ENCODE results near the gene PHLPP1. TPM values are rescaled to one million over a fixed set of nuclear protein-coding genes. Genes with fewer than 3 reads are reported as not detected.

Gene PHLPP1
- total RNA-seq, 1 experiment from 2014 or later: 39.9 TPM

DNA sequence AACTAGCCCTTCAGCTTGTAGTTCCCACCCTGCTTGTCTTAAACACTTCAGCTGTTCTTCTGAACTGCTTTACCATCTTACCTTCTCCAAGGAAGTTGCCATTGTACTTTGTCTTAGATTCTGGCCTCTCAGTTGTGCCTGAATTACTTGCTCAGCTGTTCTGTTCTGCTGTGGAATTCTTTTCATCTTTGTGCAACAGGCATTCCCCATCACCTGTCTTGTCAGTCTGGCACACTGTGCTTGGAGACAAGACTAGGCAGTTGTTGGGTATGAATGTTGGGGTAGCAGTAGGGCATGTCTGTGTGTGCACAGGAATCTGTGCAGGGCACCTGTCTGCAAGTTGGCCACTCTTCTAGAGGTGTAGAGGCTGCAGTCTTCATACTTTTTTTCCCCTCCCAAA is 38.7 kb downstream of the PHLPP1 start:
- H2BK5ac ChIP-seq (ENCODE audit: insufficient read length, low read length): no peak overlapping the region
- peaks cover 30% of the 10 kb centered on the region; the same call in 1 of the 2 replicates for H3K4me1 ChIP-seq (ENCODE audit: insufficient read depth, low read length)
- peaks cover 3 to 4% of the 10 kb centered on the region in 2 experiments; a peak in 4 of 5 replicates for H3K9me3 Mint-ChIP-seq
- no peak overlapping the region for H2BK20ac ChIP-seq (ENCODE audit: low read depth, low read length, poor library complexity, severe bottlenecking)
- H3K23me2 ChIP-seq (ENCODE audit: insufficient read length, low read depth, low read length, poor library complexity, severe bottlenecking): no peaks in the 10 kb centered on the region
- no peak overlapping the region for H4K8ac ChIP-seq (replicated peaks; ENCODE audit: insufficient read length, low read depth, low read length)
- H3K18ac ChIP-seq (ENCODE audit: insufficient read length, low read depth, low read length): no peak overlapping the region
- H3K36me3 Mint-ChIP-seq (ENCODE audit: insufficient read depth in 1 of 3, low read depth in 3 of 3): peaks cover 5 to 14% (median 13%) of the 10 kb centered on the region in 3 experiments; a peak in 6 of 7 replicates
- no peak overlapping the region for H2BK15ac ChIP-seq (ENCODE audit: low read depth, low read length)
- DNase-seq: no peak
- peaks cover 51% of the 10 kb centered on the region; the same call in 1 of the 2 replicates for H3K79me2 ChIP-seq (ENCODE audit: insufficient read depth, low read length)
- H3K27ac ChIP-seq (ENCODE audit: insufficient read length, low read depth, low read length): no peak overlapping the region
- H3K9ac ChIP-seq (ENCODE audit: extremely low read depth, insufficient read length, low read length): no peak overlapping the region
- H3K79me1 ChIP-seq (ENCODE audit: insufficient read depth, low read depth, low read length, poor library complexity, severe bottlenecking): no peaks in the 10 kb centered on the region
- no peaks in the 10 kb centered on the region for H3K9me3 ChIP-seq (ENCODE audit: control insufficient read depth, low read depth, low read length)
- H3K27me3 Mint-ChIP-seq (ENCODE audit: low read depth): no peaks in the 10 kb centered on the region
- H3K4me2 ChIP-seq (ENCODE audit: insufficient read depth, insufficient read length, low read length): no peak overlapping the region
- no peaks in the 10 kb centered on the region for H3K27me3 ChIP-seq (ENCODE audit: insufficient read depth, low read length)
- H3K56ac ChIP-seq (ENCODE audit: insufficient read length, low read depth, low read length): no peak overlapping the region
- H4K91ac ChIP-seq (ENCODE audit: insufficient read length, low read depth, low read length): no peak overlapping the region
- H2AK5ac ChIP-seq (ENCODE audit: insufficient read length, low read length): no peak overlapping the region
- H3K27ac Mint-ChIP-seq: peak overlapping the region; percentile 10 to 95 (median 65)
- no peak overlapping the region for H3K4ac ChIP-seq (ENCODE audit: low read depth, low read length)
- no peak overlapping the region for H4K5ac ChIP-seq (ENCODE audit: insufficient read length, low read depth, low read length)
- no peak overlapping the region for H2BK12ac ChIP-seq (ENCODE audit: insufficient read length, low read depth, low read length)
- H3T11ph ChIP-seq (ENCODE audit: low read length): no peak overlapping the region
- peak overlapping the region in 1 of 2 experiments; percentile 50; a peak in 2 of 5 replicates for H3K4me3 Mint-ChIP-seq
- TF ChIP-seq, protein P1, sequence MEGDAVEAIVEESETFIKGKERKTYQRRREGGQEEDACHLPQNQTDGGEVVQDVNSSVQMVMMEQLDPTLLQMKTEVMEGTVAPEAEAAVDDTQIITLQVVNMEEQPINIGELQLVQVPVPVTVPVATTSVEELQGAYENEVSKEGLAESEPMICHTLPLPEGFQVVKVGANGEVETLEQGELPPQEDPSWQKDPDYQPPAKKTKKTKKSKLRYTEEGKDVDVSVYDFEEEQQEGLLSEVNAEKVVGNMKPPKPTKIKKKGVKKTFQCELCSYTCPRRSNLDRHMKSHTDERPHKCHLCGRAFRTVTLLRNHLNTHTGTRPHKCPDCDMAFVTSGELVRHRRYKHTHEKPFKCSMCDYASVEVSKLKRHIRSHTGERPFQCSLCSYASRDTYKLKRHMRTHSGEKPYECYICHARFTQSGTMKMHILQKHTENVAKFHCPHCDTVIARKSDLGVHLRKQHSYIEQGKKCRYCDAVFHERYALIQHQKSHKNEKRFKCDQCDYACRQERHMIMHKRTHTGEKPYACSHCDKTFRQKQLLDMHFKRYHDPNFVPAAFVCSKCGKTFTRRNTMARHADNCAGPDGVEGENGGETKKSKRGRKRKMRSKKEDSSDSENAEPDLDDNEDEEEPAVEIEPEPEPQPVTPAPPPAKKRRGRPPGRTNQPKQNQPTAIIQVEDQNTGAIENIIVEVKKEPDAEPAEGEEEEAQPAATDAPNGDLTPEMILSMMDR (conservative IDR thresholded peaks at IDR 0.05): no peak
- peaks cover 2% of the 10 kb centered on the region for H4K20me1 ChIP-seq (ENCODE audit: control insufficient read depth, insufficient read depth, insufficient read length)
- H2BK120ac ChIP-seq (ENCODE audit: low read depth, low read length, poor library complexity, severe bottlenecking): no peak overlapping the region
- H2AFZ ChIP-seq (ENCODE audit: low read length): no peak overlapping the region
- no peak overlapping the region for H3K14ac ChIP-seq (ENCODE audit: insufficient read depth, low read length)
- peaks cover 90 to 96% of the 10 kb centered on the region in 2 experiments for H3K4me1 Mint-ChIP-seq
- H3K23ac ChIP-seq (ENCODE audit: insufficient read length, low read depth, low read length): no peak overlapping the region

All from H9 (cell line).